Activated T-cell treated with anti-CD3 and anti-CD28 coated beads, Interleukin-2, amount 50 U/mL, for 1 hour (primary cell): Measurements from ENCODE around the gene ELAC1.
"Not testable (repeated sequence)": the region's sequence is repeated elsewhere in the genome, so short reads cannot be mapped to it uniquely, and the experiment has no call there.

Experiments used
- DNase-seq: peaks from one replicate; pipeline ENCODE4 v3.0.0-alpha.2; 2020

ELAC1 gene

GRCh38 chr18:50967714-50968661 is at the start of gene ELAC1:
TSS of gene ELAC1 (plus strand) at chr18:50968040. CDS start at chr18:50974405, 6,365 bp downstream.
- DNase-seq: peak; percentile 76

DNA sequence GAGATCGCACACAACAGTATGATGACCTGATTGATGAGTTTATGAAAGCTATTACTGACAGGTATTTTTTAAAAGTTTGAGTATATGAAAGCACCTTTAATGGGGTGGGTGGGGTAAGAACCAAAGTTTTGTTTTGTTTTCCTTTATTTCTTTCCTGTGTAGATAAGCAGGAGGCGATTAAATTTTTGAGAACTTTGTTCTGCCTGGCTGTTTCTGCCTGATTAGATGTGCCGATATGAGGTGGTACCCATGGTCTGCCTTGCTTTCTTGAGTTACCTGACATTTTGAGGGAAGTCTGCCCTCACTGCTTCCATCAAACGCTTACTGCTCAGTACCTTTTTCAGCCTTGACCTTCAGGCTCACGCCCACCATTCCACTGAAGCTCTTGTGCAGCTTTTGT is 49.7 kb upstream of the ELAC1 start:
- no peak for DNase-seq

DNA sequence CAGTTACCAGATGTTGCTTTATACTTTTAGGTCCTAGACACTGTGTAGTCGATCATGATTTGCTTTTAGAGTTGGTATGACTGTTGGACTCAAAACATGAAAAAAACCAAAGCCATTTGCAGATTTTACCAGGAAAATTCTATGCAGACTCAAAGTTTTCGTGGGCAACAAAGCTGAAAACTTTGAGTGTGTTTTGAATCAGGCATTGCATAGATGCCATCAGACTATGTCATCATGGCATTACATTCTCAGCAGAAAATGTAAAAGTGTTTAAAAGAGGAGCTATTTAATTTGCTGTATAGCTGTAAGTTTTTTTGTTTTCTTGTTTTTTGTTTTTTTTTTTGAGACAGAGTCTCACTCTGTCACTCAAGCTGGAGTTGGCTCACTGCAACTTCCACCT is 43.5 kb upstream of the ELAC1 start:
- DNase-seq: no peak

DNA sequence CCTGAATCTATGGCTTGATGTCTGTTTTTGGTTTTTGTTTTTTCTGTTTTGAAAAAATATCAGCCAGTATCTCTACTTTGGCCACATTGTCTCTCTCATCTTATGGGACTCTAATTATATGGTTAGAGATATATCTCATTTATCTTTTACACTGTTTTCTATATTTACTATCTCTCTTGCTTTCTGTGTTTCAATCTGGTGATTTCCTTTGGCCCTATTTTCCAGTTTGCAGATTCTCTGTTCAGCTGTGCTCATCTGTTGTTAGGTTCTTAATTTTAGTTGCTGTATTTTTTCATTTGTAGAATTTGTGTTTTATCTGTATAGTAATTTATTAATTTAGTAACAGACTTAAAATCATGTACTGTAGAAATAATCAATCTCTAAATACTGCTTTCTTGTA is 41.3 kb upstream of the ELAC1 start:
- DNase-seq: no peak

- no peak for DNase-seq
Measured at GRCh38 chr18:50928551-50928950, 39.3 kb upstream of the ELAC1 start.

GRCh38 chr18:50933684-50934083 is 34.2 kb upstream of the ELAC1 start:
- DNase-seq: no peak

- DNase-seq: no peak
Measured at GRCh38 chr18:50934545-50935211, 33.2 kb upstream of the ELAC1 start.

GRCh38 chr18:50935493-50936191 is 32.2 kb upstream of the ELAC1 start:
- DNase-seq: no peak

GRCh38 chr18:50937183-50937582 is 30.7 kb upstream of the ELAC1 start:
- no peak for DNase-seq

- DNase-seq: no peak
Measured at GRCh38 chr18:50938912-50939311, 28.9 kb upstream of the ELAC1 start.

GRCh38 chr18:50944245-50944932 is 23.5 kb upstream of the ELAC1 start:
- no peak for DNase-seq

DNA sequence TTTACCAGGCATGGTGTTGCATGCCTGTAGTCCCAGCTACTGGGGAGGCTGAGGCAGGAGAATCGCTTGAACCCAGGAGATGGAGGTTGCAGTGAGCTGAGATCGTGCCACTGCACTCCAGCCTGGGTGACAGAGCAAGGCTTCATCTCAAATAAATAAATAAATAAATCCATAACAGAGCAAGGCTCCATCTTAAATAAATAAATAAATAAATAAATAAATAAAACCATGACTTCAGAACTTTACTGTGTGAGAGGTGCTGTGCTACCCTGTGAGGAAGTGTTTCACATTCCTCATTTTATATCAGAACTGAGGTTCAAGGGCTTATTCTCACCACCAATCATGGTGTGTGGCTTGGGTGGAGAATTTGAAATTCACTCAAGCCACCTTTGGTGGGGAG is 21.9 kb upstream of the ELAC1 start:
- not testable (repeated sequence) for DNase-seq

DNA sequence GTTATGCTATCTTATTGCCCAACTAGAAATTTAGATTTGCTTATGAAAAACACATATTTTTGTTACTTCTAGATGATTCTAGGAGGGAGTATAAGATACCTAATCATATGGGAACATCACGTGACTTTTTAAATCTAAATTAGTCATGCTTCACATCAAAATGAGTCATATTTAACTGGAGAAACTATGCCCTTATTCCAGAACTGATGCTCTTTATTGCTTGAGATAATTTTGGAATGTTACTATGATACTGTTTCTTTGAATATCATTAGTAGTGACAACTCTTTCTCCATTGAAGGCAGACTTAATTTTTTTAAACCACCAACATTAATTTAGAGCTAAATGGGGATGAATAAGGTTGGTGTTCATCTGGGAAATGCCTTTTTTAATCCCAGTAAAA is 19.9 kb upstream of the ELAC1 start:
- no peak for DNase-seq

DNA sequence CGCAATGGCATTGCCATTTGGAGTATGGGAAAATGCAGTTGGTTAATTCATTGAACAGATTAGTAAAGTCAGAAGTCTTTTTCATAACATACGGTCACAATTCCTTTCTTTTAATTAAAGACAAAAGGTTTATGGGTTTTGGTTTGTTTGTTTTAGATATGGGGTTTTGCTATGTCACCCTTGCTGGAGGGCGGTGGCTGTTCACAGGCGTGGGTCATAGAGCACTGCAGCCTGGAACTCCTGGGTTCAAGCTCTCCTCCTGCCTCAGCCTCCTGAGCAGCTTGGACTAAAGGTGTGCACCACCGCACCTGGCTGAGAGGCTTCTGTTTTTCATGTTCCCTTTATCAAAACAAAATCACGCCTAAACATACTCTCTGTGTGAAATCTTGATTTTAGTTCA is 18.7 kb upstream of the ELAC1 start:
- DNase-seq: no peak

- no peak for DNase-seq
Measured at GRCh38 chr18:50950626-50951025, 17.2 kb upstream of the ELAC1 start.

DNA sequence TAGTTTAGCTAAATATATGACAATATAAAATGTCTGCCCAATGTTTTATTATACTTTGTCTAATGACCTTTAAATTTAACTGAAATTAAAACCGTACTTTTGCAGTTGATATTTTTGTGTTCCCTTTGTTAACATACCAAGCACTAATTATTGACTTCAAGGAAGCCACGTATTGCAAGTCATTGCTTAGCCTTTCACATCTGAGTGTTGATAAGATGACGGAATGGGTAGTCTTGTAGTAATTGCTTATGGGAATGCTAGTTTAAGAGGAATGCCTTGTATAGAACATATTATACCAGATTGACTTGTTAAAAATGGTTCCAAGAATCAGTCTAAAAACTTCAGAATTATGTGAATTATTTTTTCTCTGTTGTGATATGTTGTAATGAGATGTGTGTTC is 14.0 kb upstream of the ELAC1 start:
- no peak for DNase-seq

DNA sequence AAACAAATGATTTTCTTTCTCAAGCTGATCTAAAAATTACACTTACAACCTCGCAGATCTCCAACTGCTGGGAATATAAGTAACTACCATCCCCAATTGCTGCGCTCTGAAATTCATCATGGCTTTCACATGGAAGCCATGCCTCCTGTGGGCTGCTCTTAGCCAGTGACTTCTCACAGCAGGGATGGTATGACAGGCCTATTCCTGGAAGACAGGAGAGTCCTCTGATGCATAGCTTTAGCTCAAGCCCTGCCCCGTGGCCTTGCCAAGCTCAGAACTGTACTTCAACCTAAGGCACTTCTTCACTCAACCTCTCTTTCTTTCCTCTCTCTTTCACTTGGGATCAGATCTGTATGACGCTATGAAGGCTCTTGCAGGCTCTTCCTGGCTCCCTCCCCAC is 12.6 kb upstream of the ELAC1 start:
- DNase-seq: no peak

DNA sequence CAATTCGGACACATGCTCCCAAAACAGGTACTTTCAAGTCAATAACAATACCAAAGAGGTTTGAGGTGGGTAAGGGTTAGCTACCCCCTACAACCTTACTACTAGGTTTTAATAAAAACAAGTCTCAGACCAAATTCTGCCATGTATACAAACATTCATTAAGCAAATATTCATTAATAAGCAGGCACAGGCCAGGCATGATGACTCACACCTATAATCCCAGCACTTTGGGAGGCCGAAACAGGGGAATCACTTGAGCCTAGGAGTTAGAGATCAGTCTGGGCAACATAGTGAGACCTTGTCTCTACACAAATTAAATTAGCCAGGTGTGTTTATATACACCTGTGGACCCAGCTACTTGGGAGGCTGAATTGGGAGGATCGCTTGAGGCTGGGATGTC is 11.7 kb upstream of the ELAC1 start:
- DNase-seq: no peak

GRCh38 chr18:50961974-50962373 is 5.9 kb upstream of the ELAC1 start:
- no peak for DNase-seq

- no peak for DNase-seq
Measured at GRCh38 chr18:50969448-50969847, 1.6 kb downstream of the ELAC1 start.

DNA sequence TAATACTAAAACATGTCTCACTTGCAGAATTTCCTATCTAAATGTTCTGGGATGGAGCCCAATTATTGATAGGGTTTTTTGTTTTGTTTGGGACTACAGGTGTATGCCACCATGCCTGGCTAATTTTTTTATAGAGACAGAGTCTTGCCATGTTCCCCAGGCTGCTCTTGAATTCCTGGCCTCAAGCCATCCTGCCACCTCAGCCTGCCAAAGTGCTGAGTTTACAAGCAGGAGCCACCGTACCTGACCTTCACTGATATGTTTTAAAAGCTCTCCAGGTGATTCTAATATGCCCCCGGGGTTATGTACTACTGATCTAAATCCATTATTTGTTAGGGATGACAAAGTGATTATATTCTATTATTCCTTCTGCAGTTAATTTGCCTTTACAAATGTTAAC is 2.2 kb downstream of the ELAC1 start:
- DNase-seq: no peak

DNA sequence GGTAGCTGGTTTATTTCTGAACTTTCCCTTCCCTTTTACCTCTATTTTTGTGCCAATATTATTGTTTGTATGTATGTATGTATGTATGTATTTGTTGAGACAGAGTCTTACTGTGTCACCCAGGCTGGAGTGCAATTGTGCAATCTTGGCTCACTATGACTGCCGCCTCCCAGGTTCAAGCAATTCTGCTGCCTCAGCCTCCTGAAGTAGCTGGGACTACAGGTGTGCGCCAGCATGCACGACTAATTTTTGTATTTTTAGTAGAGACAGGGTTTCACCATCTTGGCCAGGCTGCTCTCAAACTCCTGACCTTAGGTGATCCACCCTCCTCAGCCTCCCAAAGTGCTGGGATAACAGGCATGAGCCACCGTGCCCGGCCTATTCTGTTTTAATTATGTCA is 4.6 kb downstream of the ELAC1 start:
- DNase-seq: not testable (repeated sequence)
